Psoas muscle (tissue), 8 donors: Measurements from ENCODE around the gene EBI3. TPM values are rescaled to one million over a fixed set of nuclear protein-coding genes. Genes with fewer than 3 reads are reported as not detected.

Experiments used
- ATAC-seq, 4 donors: fragments of 200-7000 bp; cut with Tn5 transposase; one replicate each; pipeline ENCODE4 v1.9.1; 2020; ENCODE audit warnings: moderate library complexity in 3 of 4, mild to moderate bottlenecking in 2 of 4
- DNase-seq, 2 donors: peaks; one replicate each; pipeline ENCODE4 v3.0.0-alpha.2; 2020
- H3K27ac ChIP-seq: fragments of 200-600 bp; one replicate; pipeline ENCODE4 v1.8.0; 2022
- H3K27me3 ChIP-seq, 3 donors: fragments of 200-600 bp in 1 of 3; one replicate each; pipeline versions ENCODE4 v1.6.1 to v1.8.0; 2013 to 2022; ENCODE audit warnings: low read length in 2 of 3, mild to moderate bottlenecking in 2 of 3, moderate library complexity in 1 of 3; ENCODE audit not compliant: insufficient read depth in 3 of 3
- H3K36me3 ChIP-seq, 2 donors: fragments of 200-600 bp in 1 of 2; one replicate each; pipeline versions ENCODE4 v1.6.1 to v1.8.0; 2013 to 2022; ENCODE audit warnings: low read depth in 1 of 2, mild to moderate bottlenecking in 1 of 2, moderate library complexity in 1 of 2; ENCODE audit not compliant: insufficient read depth in 1 of 2
- H3K4me1 ChIP-seq: fragments of 200-600 bp; one replicate; pipeline ENCODE4 v1.8.0; 2022
- H3K4me3 ChIP-seq: fragments of 200-600 bp; one replicate; pipeline ENCODE4 v1.8.0; 2022; ENCODE audit warnings: mild to moderate bottlenecking
- H3K9me3 ChIP-seq: fragments of 200-600 bp; one replicate; pipeline ENCODE4 v1.8.0; 2022
- CTCF ChIP-seq: fragments of 200-600 bp; IDR thresholded peaks from one replicate; pipeline ENCODE4 v1.8.0; 2022; ENCODE audit warnings: antibody characterized with exemption
- WGBS, 3 donors: extraction: QIAGEN DNeasy Blood & Tissue Kit; methylation state at CpG; one replicate each; pipeline versions ENCODE4 v1.1.6 to v1.1.7; 2013; 5-methylcytosine and 5-hydroxymethylcytosine counted together
- intact Hi-C, 2 donors: fragments of 100-400 bp; cut with DNase I; formaldehyde crosslinking; loops; one replicate each; pipeline versions ENCODE4 v1.11.0 to v1.14.2; 2022
- polyA plus RNA-seq, 3 donors: library from polyadenylated mRNA; stranded (reverse); fragments of 200-250 nt; gene quantifications; one replicate each; pipeline ENCODE4 v1.2.3, GENCODE V29; 2013
- total RNA-seq, 4 donors: library from RNA; stranded (reverse); fragmentation: NEBNext Ultra II Directional in 2 of 4; extraction: Animal tissue kit (Norgen Biotek cat#: 25700) in 2 of 4; gene quantifications; one replicate each; pipeline versions ENCODE4 v1.2.1 to v1.2.4, GENCODE V29; 2021 to 2023
- donor health status: healthy with polysubstance abuse.
- donor health status: DM: no; HTN: no; CAD: no; lungs with moderate emphysema.
- donor health status: Bipolar disorder and iron deficiency.
- donor health status: healthy.
- donor health status: DM: yes; HTN: yes; CAD: no.
- donor health status: DM: no; HTN: no; CAD: no.
- donor health status: DM: no; HTN: no; CAD: no.
- donor health status: DM: yes; HTN: yes; CAD: no.

Gene EBI3
- total and polyA plus RNA-seq, 7 donors = 0.19 to 0.77 (median 0.54) TPM

- intact Hi-C loops = loop anchor here (5.0 kb wide), 2 partner anchors 63 to 198 kb away; partner anchors contain the start of genes EEF2 (in 1 of the 2) and MAP2K2 (in 1 of the 2)
- WGBS, 3 donors = 86 to 96% (median 90%) methylated on average over 2 of the region's 2 CpGs
These were observed 44.5 kb upstream of the EBI3 start for GRCh38 chr19:4184718-4185352.

GRCh38 chr19:4185413-4186086 lies 43.8 kb upstream of the EBI3 start:
- DNase-seq = no peak
- 58 to 75% (median 62%) methylated on average over 9 of the region's 9 CpGs for WGBS, 3 donors
- TF ChIP-seq CTCF = no peak
- ATAC-seq = no peak
- Histone ChIP-seq H3K4me1 (peaks cover 27% of the 10 kb centered on the region), H3K27me3 (no peaks in the 10 kb centered on the region), H3K36me3 (peaks cover 0 to 1% of the 10 kb centered on the region in 2 donors), H3K27ac (no peak overlapping the region), H3K9me3 (no peaks in the 10 kb centered on the region), H3K4me3 (no peak overlapping the region)
- intact Hi-C loops = loop anchor here in 1 of 2 donors (5.0 kb wide), 1 partner anchor 198 kb away; the partner anchor contains the start of gene EEF2

More at GRCh38 chr19:4184718-4185352, 44.5 kb upstream of the EBI3 start:
- Histone ChIP-seq H3K4me3 (no peak overlapping the region), H3K27ac (no peak overlapping the region), H3K27me3 (no peaks in the 10 kb centered on the region), H3K9me3 (no peaks in the 10 kb centered on the region), H3K36me3 (peaks cover 0 to 6% of the 10 kb centered on the region in 2 donors), H3K4me1 (peaks cover 27% of the 10 kb centered on the region)
- TF ChIP-seq CTCF = no peak
- DNase-seq = no peak
- ATAC-seq = no peak

GRCh38 chr19:4186087-4186993 lies 43.0 kb upstream of the EBI3 start:
- 27 to 34% (median 29%) methylated on average over 20 to 22 of the region's 22 CpGs for WGBS, 3 donors
- intact Hi-C loops = loop anchor here in 1 of 2 donors (5.0 kb wide), 1 partner anchor 199 kb away; the partner anchor contains the start of gene EEF2

More at GRCh38 chr19:4186087-4186993, 43.0 kb upstream of the EBI3 start:
- Histone ChIP-seq H3K27ac (no peak overlapping the region), H3K36me3 (no peaks in the 10 kb centered on the region), H3K27me3 (no peaks in the 10 kb centered on the region), H3K9me3 (no peaks in the 10 kb centered on the region), H3K4me1 (peaks cover 21% of the 10 kb centered on the region), H3K4me3 (peak overlapping the region; percentile 11)
- DNase-seq (peak; percentile 68 to 78), ATAC-seq (peak; percentile 55 to 72 (median 64))
- TF ChIP-seq CTCF = peak; percentile 65
